Smooth muscle cell (in vitro differentiated cells): ENCODE measurements around the gene AGBL2. TPM values are rescaled to one million over a fixed set of nuclear protein-coding genes. Genes with fewer than 3 reads are reported as not detected.
"Not testable (repeated sequence)": the region's sequence is repeated elsewhere in the genome, so short reads cannot be mapped to it uniquely, and the experiment has no call there.

ENCODE experiments used
- DNase-seq: peaks from one replicate; lab custom pipeline; 2025; ENCODE audit not compliant: unreplicated experiment; lab: John Stamatoyannopoulos, UW
- H2AFZ ChIP-seq: fragments of 200-600 bp; sonication (generic); 2 replicates; pipeline ENCODE4 v1.6.0; 2016; ENCODE audit warnings: antibody characterized with exemption, low read depth, mild to moderate bottlenecking
- H3F3A ChIP-seq: fragments of 200-600 bp; sonication (generic); 2 replicates; pipeline ENCODE4 v1.6.0; 2017; ENCODE audit warnings: antibody characterized with exemption, low read depth
- H3K27ac ChIP-seq: fragments of 200-600 bp; sonication (generic); 2 replicates; pipeline ENCODE4 v1.5.1; 2016; ENCODE audit warnings: low read depth, mild to moderate bottlenecking
- H3K27me3 ChIP-seq: fragments of 200-600 bp; sonication (generic); 2 replicates; pipeline ENCODE4 v1.6.1; 2016; ENCODE audit warnings: low read depth, mild to moderate bottlenecking
- H3K36me3 ChIP-seq: fragments of 200-600 bp; sonication (generic); 2 replicates; pipeline ENCODE4 v1.5.1; 2016; ENCODE audit warnings: low read depth
- H3K4me1 ChIP-seq: fragments of 200-600 bp; sonication (generic); 2 replicates; pipeline ENCODE4 v1.5.1; 2016; ENCODE audit warnings: low read depth
- H3K4me2 ChIP-seq: fragments of 200-600 bp; sonication (generic); 2 replicates; pipeline ENCODE4 v1.6.0; 2016; ENCODE audit warnings: mild to moderate bottlenecking
- H3K4me3 ChIP-seq: fragments of 200-600 bp; sonication (generic); 2 replicates; pipeline ENCODE4 v1.5.1; 2016; ENCODE audit warnings: mild to moderate bottlenecking
- H3K79me2 ChIP-seq: fragments of 200-600 bp; sonication (generic); 2 replicates; pipeline ENCODE4 v1.6.0; 2016; ENCODE audit warnings: low read depth, mild to moderate bottlenecking
- H3K9ac ChIP-seq: fragments of 200-600 bp; sonication (generic); 2 replicates; pipeline ENCODE4 v1.6.0; 2016; ENCODE audit warnings: low read depth
- H3K9me3 ChIP-seq: fragments of 200-600 bp; sonication (generic); replicated peaks from 2 replicates; pipeline ENCODE4 v1.5.1; 2016; ENCODE audit warnings: low read depth
- H4K20me1 ChIP-seq: fragments of 200-600 bp; sonication (generic); 2 replicates; pipeline ENCODE4 v1.6.0; 2016; ENCODE audit warnings: low read depth
- CTCF ChIP-seq: fragments of 200-600 bp; sonication (generic); IDR thresholded peaks from 2 replicates; pipeline ENCODE4 v1.5.1; 2017; ENCODE audit warnings: borderline replicate concordance, mild to moderate bottlenecking, antibody characterized with exemption; ENCODE audit not compliant: insufficient read depth, poor library complexity, severe bottlenecking
- WGBS: methylation state at CpG from one replicate; pipeline ENCODE4 v1.1.7; 2016; ENCODE audit warnings: low lambda C conversion rate; 5-methylcytosine and 5-hydroxymethylcytosine counted together
- polyA plus RNA-seq: library from polyadenylated mRNA; unstranded; fragments of >200 nt; fragmentation: Nextera tagmentation; extraction: Ambion mirVana; gene quantifications from 2 replicates; pipeline ENCODE4 v1.2.1, GENCODE V29; 2016
- total RNA-seq: library from RNA; depleted of rRNA; stranded (reverse); fragments of >200 nt; gene quantifications from 2 replicates; pipeline ENCODE4 v1.2.3, GENCODE V29; 2014

The AGBL2 gene, protein sequence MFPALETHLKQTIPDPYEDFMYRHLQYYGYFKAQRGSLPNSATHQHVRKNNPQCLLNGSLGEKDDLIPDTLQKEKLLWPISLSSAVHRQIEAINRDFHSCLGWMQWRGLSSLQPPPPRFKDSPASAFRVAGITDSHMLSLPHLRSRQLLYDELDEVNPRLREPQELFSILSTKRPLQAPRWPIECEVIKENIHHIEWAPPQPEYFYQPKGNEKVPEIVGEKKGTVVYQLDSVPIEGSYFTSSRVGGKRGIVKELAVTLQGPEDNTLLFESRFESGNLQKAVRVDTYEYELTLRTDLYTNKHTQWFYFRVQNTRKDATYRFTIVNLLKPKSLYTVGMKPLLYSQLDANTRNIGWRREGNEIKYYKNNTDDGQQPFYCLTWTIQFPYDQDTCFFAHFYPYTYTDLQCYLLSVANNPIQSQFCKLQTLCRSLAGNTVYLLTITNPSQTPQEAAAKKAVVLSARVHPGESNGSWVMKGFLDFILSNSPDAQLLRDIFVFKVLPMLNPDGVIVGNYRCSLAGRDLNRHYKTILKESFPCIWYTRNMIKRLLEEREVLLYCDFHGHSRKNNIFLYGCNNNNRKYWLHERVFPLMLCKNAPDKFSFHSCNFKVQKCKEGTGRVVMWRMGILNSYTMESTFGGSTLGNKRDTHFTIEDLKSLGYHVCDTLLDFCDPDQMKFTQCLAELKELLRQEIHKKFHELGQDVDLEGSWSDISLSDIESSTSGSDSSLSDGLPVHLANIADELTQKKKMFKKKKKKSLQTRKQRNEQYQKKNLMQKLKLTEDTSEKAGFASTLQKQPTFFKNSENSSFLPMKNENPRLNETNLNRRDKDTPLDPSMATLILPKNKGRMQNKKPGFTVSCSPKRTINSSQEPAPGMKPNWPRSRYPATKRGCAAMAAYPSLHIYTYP
- 0.94 and 1.1 TPM in 2 replicates for total RNA-seq
- polyA plus RNA-seq, result 1.6 TPM in 1 of 2 replicates, not detected in the other

DNA sequence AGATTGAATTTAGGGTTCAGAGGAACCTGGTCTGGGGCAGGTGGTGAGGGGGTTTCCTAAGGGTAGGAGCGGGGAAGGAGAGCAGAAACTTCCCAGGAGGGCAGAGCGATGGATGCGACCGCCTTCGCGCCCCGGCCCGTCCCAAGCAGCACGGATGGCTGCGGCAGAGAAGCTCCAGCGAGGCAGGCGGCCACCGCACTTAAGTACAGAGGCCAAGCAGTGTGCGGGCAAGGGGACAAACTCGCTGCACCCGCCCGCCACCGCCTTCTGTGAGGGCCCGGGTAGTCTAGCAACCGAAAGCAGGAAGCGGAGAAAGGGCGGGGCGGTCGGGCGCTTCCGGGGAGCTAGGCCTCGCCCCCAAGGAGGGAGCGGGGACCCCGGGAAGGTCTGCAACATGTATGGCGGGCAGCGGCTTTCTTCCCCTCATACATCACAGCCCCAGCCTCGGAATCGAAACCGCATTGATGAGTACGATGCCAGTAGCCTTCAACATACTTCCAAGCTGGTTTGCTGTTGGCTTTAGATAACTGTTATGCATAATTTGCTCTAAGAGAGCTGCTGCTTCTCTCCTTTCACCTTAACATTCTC lies at the start of gene AGBL2:
AGBL2 (minus strand) TSS at position 288 of the 588 bp plus-strand sequence. CDS start 719 bp downstream, outside the sequence.
- H3K36me3 ChIP-seq, result peaks cover 6% of the 10 kb centered on the region
- no peak within 1 kb of the TSS for H3K27ac ChIP-seq
- H3K9me3 ChIP-seq, result no peaks in the 10 kb centered on the region
- no peak for TF ChIP-seq CTCF
- peak within 1 kb of the TSS; percentile 97 for H3K4me2 ChIP-seq
- H2AFZ ChIP-seq, result peak within 1 kb of the TSS; percentile 82
- 7% methylated on average over 33 of the region's 35 CpGs for WGBS
- H3K4me1 ChIP-seq, result no peaks in the 10 kb centered on the region
- peak within 1 kb of the TSS; percentile 63 for H3K9ac ChIP-seq
- H3K4me3 ChIP-seq, result peak within 1 kb of the TSS; percentile 68
- DNase-seq, result peak; percentile 24
- H3K79me2 ChIP-seq, result no peaks in the 10 kb centered on the region
- H4K20me1 ChIP-seq, result no peaks in the 10 kb centered on the region
- H3F3A ChIP-seq, result peaks cover 12% of the 10 kb centered on the region
- H3K27me3 ChIP-seq, result no peaks in the 10 kb centered on the region

DNA sequence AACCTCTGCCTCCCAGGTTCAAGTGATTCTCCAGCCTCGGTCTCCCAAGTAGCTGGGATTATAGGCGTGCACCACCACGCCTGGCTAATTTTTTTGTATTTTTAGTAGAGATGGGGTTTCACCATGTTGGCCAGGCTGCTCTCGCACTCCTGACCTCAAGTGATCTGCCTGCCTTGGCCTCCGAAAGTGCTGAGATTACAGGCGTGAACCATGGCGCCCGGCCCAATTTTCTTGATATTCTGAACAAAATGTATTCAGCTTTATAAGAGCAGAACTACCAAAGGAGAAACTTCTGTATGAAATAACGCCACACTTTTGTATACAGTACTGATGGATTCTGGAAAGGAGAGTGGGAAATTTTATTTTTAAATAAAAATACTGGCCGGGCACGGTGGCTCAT lies 44.1 kb upstream of the AGBL2 start:
- 98% methylated on average over 11 of the region's 11 CpGs for WGBS
- peaks cover 79% of the 10 kb centered on the region for H3K79me2 ChIP-seq
- H3K4me2 ChIP-seq, H2AFZ ChIP-seq, H3K27me3 ChIP-seq, H3K4me1 ChIP-seq, H3K27ac ChIP-seq, H3K9me3 ChIP-seq, DNase-seq, H3F3A ChIP-seq, H3K9ac ChIP-seq, H3K4me3 ChIP-seq: not testable (repeated sequence)
- H3K36me3 ChIP-seq, result peaks cover 24% of the 10 kb centered on the region
- peaks cover 58% of the 10 kb centered on the region for H4K20me1 ChIP-seq

GRCh38 chr11:47756208-47756607 lies 41.0 kb upstream of the AGBL2 start:
- no peak overlapping the region for H3K4me2 ChIP-seq
- DNase-seq, result no peak
- WGBS, result over 99% methylated on average over 4 of the region's 4 CpGs

More at GRCh38 chr11:47756208-47756607, 41.0 kb upstream of the AGBL2 start:
- no peak overlapping the region for H3K4me3 ChIP-seq
- H3K27ac ChIP-seq, result no peak overlapping the region
- no peaks in the 10 kb centered on the region for H3F3A ChIP-seq
- peaks cover 58% of the 10 kb centered on the region for H4K20me1 ChIP-seq
- no peaks in the 10 kb centered on the region for H3K4me1 ChIP-seq
- no peak for TF ChIP-seq CTCF
- no peak overlapping the region for H2AFZ ChIP-seq
- H3K9ac ChIP-seq, result no peak overlapping the region
- peaks cover 52% of the 10 kb centered on the region for H3K79me2 ChIP-seq
- H3K36me3 ChIP-seq, result peaks cover 38% of the 10 kb centered on the region
- no peaks in the 10 kb centered on the region for H3K9me3 ChIP-seq
- no peaks in the 10 kb centered on the region for H3K27me3 ChIP-seq
